ENCODE data around the gene ABCA4.

The ABCA4 gene

DNA sequence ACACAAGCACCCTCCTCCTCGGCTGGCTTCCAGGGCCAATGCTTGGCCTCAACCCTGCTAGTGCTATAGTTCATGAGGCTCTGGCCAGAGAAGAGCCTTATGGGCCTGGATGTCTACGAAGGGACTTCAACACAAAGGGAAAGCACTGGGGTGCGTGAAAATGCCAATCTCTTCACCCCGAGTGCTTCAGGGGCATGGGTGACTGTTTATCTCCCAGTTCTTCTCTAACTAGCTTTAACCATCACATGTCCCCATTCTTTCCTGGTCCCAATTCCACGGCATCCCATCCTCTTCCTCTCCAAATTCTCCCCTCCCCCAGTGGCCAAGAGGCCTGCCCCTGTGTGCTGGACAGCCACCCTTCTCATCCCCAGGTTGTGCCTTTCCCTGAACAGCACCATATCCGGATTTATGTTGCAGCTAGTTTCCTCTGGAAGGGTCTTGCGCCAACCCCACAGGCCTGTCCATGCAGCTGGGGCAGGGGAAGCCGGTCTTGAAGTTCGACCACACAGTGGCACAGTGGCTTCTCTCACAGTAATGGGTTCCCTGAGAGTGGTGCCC, 16.7 kb downstream of the ABCA4 start:
- FAIRE-seq = no peak

DNA sequence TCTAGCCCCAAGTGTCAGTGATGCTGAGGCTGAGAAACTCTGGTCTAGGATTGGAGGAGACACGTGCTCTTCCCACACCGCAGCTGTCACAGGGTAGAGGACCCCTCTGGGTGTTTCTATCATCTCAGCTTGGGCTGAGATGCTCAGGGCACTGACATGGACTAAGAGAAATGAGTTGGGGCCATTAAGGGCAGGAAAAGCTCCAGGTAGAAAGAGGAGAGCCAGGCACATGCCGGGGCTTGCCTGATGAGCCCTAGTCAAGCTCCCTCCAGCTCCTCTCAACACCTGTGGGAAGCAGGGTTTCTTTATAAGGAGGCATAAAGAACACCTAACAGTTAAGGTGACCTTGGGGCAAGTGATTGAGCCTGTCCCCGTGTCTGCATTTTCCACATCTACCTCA, 17.3 kb downstream of the ABCA4 start:
- FAIRE-seq = no peak

DNA sequence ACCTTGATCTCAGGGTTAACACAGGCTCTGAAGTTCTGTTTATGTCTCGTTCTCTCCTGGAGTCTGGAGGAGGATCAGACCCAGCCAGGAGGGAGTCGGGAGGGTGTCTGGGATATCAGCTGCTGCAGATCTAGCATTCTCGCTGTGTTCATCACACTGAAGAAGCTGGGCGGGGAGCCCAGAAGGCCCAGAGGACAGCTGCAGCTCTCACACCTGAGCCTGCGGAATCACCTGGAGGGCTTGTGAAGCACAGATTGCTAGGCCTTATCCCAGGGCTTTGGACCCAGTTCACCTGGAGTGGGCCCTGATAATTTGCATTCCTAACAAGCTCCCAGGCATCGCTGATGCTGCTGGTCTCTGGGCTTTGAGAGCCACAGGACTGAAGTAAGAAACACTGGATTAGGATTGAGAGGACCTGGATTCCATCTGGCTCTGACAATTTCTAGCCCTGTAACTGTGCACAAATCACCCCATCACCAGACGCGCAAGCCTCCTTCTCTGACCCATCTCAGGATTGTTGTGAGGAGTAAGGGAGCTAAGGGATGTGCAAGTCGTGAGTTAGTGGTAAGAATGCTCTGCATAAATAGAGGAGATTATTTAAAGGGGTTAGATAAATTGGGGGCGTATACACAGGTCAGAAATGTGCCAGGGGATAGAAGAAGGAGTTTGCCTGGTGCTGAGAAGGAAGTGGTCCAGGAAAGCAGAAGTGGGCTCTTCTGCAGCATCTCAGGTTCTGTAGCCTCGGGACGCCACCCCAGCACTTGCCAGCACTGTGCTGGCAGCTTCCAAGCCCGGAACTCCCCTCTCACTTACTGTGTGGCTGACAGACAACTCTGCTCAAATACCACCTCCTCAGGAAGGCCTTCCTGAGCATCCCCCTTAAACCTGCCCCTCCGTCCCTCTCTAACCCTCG, 19.1 kb downstream of the ABCA4 start:
- no peak for FAIRE-seq

DNA sequence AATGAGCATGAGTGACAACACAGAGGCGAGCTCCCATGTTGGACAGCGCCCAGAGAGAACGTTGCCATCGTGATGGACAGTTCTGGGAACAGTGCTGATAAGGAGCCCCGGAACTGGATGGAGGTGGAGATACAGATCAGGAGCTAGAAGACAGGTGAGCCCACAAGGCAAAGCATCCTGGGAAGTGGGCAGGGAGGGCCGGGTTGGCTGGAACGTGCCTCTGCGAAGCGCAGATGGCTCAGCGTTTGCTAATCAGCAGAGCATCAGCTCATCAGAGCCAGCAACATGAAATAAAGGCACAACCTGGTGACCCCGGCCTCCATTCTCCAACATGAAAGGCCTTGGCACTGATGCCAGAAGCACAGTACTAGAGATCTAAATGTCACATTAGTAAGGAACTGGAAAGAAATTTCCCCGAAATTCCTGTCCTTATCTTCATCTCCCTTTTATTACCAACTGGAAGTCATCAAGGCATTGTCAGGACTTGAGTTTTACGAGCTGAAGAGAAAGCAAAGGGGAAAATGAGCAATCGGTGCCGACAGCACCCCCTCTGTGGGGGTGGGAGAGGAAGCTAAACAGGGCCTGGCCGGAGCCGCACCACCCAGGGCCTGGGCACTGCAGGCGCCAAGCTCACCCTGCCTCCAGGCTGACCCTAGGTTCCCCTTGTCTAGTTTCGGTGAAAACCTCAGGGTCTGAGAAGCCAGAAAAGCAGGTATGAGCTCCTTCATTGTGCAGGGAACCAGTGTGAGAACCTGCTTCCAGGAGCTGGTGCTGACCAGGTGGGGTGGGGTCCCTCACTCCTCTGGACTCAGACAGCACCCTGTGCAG, 19.9 kb downstream of the ABCA4 start:
- no peak for FAIRE-seq

DNA sequence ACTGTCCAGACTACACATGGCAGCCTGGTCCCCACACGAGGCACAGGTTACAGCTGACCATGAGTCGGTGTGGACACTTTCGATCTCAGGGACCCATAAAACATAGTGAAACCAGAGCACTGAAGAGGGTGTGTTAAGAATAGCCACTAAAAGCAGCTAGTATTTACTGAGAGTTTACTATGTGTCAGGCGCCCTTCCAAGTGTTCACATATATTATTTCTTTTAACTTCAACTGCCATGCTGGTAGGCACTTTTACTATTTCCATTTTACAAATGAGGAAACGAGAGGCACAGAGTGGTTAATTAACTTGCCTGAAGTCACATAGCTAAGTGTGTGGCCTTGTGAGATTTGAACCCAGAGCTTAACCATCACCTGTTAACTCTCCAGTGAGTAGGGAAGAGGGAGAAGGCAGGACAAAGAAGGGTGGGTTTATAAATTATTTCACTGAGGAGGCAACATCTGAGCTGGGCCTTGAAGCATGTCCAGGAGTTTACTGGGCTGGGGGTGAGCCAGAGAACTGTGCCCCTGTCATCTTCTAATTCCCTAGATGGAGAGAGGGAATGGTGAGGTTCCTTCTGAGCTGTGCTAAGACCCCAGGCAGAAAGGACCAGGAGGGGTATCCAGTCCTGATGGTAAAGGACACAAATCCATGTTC, 20.7 kb downstream of the ABCA4 start:
- no peak for FAIRE-seq

DNA sequence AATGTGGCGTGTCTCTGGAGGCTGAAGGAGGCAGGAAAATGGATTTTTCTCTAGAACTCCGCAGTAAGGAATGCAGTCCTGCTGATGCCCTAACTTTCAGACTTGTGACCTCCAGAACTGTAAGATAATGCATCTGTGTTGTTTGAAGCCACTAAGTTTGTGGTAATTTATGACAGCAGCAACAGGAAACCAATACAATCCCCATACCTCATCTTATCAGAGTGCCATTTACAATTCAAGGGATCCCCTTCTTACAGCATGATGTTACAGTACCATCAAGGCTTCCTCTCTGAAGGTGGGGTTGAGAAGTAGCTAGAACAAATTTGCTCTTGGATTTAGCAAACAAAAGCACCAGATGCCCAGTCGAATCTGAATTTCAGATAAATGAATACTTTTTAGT, 21.6 kb downstream of the ABCA4 start:
- FAIRE-seq = no peak

DNA sequence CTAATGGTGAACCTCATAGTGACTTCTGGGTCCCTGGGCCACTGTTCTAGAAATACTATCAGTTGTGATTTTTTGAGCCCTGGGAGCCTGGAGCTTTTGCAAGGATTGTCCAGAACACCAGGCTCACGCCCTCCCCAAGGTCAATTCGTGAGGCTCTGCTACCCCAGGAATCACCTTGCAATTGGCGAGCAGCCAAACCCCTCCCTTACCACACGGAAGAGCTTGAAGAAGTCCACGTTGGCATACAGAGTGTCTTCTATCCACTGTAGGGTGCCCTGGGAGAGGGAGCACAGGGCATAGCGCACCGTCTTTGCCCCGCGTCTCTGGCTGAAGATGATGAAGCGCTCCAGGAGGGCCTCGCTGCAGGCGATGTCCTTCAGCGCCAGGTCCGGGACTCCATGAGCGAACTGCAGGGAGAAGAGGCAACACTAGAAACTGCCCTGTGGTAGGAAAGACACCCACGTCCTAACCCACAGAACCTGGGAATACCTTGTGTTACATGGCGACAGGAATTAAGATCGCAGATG, 22.3 kb downstream of the ABCA4 start:
- FAIRE-seq = no peak

DNA sequence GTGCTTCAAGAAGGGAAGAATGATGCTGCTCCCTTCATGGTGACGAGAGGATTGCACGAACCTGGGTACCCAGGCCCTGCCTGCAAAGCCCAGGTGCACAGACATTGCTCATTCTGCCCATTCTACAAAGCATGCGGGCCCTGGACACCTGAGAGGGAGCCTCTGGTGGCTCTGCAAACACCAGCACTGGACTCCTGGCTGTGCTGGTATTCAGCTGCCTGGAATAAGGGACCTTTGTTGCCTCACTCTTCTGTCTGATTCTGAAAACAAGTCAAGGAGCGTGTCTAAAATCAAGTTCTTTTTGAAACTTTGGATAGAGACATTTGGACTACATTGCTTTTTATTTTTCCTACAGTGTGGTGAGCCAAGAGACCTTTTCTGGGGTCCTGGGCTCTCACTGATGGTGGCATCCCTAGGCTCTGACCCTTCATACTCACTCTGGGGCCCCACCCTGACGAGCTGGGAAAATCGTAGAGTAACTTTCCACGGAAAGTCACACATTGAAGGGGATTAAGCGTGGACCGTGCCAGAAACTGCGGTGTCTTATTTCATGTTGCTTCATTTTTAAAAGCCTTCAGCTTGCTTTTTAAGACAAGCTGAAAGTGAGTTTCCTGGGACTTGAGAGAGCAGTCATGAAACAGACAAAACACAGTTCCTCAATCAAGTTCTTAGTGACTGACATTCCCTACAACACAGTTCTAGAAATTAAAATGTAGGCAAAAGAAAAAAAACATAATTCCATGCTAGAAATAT, 24.0 kb downstream of the ABCA4 start:
- FAIRE-seq = no peak

DNA sequence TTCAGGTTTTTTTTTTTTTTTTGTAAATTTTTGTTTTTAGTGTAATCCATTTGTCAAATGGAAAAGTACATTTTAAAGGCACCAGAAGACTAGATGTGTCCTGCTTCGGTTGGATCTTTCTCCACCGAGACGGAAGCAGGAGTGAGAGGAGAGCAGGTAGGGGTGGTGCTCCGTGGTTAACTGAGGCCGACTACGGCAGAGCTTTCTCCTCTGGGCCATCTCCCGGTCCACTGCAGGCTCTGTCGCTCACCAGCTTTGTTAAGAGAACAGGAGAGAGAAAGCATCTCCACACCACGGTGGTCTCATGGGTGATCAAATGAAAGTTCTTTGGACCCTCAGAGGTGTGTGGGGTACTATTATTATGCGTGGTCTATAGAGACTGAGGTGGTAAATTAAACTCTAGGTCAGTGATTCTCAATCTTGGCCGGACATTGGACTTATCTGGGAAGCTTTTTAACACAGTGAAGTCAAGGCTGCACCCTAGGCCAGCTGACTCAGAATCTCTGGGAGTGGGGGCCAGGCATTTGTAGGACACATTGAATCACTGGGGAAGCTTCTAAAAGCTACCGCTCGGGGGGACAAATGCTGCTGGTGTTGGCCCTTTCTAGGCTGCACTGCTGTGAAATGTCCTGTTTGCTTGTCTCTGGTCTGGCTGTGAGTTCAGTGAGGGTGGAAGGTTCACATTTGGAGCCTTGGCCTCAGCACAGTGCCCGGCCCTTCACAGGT, 25.0 kb downstream of the ABCA4 start:
- no peak for FAIRE-seq

DNA sequence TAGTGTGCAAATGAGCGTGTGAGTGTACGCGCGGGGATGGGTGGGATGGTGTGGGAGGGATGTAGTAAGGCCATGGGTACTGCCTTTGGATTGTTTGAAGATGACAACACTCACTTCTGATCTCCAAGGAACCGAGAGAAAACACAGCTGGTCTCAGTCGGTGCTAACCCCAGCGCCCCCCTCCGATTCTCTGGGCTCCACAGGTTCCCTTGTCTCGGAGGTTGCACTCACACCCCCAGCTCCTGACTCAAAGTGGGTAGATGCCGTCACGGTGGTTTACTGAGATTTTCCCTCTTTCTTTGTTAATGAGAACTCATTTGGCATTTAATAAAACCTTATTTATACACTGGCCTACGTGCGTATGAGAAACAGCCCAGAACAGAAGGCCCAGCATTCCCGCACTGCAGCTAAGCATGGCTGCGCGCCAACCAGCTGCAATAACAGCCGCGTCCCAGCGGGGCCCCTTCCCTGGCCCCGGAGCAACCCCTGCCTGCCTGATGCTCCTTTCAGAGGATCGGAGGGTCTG, 25.8 kb downstream of the ABCA4 start:
- FAIRE-seq = no peak

DNA sequence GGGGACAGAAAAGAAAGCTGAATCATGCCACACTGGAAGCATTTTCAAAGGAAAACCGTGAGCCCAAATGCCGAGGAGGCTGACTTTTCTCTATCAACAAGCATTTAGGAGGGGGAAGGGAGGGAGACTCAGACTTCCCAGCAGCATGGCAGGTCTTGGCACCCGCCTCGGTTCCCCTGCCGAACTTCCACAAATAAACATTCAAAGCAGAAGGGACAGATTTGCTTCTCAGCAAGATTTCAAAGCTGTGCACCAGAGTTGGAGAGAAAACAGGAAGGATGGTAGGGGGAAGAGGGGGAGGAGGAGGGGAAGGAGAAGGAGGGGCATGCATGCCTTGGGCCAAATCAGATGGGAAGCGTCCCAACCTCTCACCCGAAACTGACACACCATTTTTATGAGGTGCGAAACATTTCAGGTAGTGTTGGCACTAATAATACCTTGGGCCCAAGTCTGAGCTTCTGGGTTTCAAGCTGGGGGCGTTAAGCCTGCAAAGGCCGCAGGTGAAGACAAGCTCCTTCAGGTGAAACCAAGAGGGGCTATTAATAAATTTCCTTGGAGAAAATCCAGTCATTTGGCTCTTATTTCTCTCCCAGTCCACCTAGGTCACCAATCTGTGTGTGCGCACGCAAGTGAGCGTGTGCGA, 26.4 kb downstream of the ABCA4 start:
- FAIRE-seq = no peak

DNA sequence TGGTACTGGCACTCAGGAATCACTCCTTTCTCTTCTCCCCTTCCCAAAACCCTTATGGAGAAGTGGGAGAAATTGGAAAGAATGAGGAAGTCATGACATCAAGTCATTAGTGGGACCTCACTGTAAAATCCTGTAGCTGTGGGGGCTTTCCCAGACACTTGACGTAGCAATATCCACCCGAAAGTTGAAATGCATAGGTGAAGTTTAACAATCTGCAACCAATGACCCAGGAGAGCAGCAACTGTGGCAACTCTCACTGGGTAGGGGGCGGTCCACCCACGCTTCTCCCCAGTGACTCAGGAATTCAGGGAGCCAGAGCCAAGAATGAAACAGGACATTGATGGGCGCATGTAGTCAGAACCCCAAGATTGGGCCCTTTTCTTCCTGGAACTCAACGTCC, 27.0 kb downstream of the ABCA4 start:
- no peak for FAIRE-seq

DNA sequence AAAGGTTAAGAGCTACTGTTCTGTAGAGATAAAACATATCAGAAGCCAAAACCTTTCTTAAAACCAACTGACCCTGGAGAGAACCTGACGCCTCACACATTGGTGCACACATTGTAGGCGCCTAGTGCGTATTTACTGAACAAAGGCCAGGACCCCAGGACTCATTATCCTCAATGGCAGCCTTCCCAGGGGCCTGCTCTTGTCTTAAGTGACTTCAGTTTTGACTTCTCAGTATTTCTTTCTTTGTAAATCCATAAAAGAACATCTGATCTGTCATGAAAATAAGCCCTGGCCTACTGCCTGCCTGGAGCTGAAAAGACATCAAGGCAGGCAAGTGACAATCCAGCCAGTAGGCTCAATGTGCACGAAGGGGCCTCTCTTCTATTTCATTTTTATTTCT, 27.6 kb downstream of the ABCA4 start:
- FAIRE-seq = no peak

DNA sequence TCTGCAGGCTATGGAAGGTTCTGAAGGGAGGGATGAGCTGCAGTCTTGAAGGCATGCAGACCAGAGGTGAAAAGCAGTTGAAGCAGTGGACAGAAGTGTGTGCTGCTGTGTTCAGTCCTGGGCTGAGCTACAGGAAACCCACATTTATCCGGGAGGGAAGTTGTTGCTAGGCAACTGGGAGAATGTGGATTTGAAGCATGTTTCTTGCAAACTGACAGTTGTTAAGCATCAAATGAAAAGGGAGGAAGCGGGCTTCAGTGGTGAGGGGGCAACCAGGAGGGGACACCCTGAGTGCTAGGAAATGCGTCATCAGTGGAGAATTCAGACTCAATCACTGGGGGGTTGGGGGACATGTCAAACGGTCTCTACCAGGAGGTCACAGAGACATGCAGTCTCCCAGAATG, 28.7 kb downstream of the ABCA4 start:
- FAIRE-seq = no peak

DNA sequence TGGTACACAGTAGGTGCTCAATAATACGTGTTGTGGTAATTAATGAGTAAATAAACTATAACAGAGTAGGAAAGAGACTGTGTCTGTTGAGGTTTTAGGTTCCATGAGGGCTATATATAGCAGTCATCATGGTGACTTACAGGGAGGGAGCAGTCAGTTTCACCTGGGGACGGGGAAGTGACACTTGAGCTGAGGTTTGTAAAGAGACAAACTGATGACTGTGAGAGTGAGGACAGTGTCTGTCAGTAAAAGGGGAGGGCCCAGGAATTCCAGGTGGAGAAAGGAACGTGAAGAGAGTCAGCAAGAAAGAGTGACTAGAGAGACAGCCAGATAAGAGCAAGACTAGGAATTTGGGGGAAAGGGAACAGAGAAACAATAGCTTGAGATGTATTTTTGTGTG, 30.2 kb downstream of the ABCA4 start:
- FAIRE-seq = no peak

DNA sequence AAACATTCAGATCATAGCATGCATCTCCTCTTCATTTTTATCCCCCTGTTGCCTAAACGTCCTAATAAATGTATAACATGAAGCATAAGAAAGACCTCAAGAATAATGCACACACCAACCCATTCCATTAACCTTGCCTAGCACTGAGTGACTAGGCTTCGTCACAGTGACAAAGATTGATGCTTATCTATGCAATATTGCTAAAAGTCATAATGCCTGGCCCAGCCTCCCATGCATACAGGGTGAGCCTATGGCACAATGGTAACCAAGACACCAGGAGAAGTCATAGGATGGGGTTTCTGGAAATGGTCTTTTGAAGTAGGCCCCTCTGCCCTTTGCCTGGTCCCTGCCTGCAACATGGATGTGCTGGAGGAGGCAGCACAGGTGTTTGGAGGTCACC, 33.8 kb downstream of the ABCA4 start:
- no peak for FAIRE-seq

DNA sequence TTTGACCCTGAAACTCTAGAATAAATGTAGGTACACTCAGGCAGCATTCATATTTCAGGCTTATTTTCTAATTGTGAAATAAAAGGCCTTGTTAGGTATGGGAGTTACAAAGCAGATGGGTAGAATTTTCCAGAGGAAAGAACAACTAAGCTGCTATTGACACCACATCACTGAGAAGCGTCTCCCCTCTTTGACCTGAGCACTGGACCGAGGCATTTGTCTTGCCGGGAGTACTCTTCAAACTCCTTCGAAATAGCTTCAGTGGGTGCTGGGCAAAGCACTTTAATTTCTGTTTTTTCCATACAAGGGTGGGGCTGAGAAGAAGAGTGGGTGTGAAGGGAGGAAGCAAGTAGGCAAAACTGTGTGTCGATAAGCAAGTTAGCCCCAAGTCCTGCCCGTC, 36.4 kb downstream of the ABCA4 start:
- no peak for FAIRE-seq

DNA sequence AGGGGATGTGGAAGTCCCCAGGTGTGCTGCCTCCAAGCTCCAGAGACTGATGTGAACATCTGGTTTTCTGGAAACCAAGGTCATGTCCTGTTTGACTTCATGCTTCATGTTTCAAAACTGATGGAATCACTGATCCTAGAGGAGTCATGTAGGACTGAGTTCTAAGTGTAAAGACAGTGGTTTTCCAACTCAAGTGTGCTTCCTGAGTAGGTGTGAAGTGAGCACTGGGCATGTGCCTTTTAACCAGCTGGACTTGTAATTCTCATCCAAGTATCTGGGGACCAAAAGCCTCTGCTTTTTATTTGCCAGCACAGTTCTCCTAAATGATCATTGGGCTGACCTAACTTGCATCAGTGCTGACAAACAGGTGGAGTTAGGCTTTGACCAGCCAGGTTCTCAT, 36.9 kb downstream of the ABCA4 start:
- no peak for FAIRE-seq

DNA sequence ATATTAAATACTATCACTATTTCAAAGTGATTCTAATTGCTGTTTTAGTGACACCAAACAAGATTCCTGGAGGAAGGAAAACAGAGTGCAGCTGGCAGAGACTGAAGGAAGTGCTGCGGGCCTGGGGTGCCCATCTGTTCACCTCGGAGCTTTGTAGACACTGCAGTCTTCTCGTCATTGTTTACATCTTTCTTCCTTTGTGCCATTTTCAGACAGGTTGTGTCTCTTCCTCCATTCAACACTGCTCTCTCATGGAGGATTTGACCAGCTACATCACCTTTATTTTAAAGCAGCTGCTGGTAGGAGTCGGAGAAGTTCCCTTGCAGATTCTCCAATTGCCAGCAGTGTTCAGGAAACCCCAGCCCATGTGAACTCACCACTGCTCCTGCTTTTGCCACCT, 37.3 kb downstream of the ABCA4 start:
- FAIRE-seq = no peak

DNA sequence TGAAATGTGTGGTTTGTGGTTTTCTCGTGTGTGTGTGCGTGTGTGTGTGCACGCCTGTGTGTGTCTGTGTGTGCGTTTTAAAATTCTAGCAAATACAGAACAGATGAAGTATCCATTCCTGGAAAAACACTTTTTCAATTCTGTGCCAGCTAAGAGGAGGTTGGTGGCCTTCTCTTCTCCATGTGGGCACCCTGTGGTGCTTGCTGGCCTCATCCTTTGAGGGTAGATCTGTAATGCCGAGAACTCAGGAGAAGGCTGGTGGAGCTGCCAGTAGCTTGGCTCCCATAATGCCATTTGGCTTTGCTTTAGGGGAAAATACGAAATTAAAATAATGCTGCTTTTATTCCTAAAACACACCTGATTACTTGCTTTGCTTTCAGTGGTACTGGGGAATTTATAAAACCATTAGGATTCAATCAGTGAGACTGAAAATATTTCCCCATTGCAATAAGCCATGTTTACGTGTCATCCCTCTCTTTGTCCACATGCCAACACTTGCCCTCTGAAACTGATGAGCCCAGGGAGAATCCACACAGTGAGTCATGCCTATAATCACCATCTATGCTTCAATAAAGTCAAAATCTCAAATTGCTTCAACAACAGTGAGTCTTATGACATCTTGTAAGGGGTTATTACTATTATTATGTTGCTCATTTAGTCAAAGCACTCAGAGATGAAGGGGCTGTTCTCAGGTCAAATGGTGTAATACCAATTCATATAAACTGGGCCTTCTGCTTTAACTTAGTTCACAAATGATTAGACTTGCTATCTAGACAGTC, 39.2 kb downstream of the ABCA4 start:
- FAIRE-seq = no peak
